Endothelial cell of umbilical vein (primary cell): ENCODE data around the gene PARP8.

Source experiments
- CTCF ChIP-seq, 2 donors: IDR thresholded peaks; 1 replicate in 1 of 2; 2 replicates in 1 of 2; pipeline ENCODE4 v1.5.1; 2011; ENCODE audit warnings: low read length in 2 of 2, mild to moderate bottlenecking in 2 of 2, moderate library complexity in 2 of 2, control low read depth in 1 of 2, inconsistent platforms in 1 of 2, low read depth in 1 of 2; ENCODE audit not compliant: insufficient read depth in 1 of 2; ENCODE audit errors: extremely low read depth in 1 of 2
- EZH2 ChIP-seq: IDR thresholded peaks from 2 replicates; pipeline ENCODE4 v1.6.1; 2012; ENCODE audit warnings: borderline replicate concordance, low read depth, mild to moderate bottlenecking, moderate library complexity, low read length, inconsistent platforms; ENCODE audit not compliant: severe bottlenecking
- JUN ChIP-seq: IDR thresholded peaks from 2 replicates; pipeline ENCODE4 v1.6.1; 2011; ENCODE audit warnings: borderline replicate concordance, low read depth; ENCODE audit not compliant: insufficient read length, insufficient read depth
- POLR2A ChIP-seq: IDR thresholded peaks from 2 replicates; pipeline ENCODE4 v1.6.1; 2012; ENCODE audit warnings: low read depth, mild to moderate bottlenecking, control low read depth, low read length
- POLR2AphosphoS5 ChIP-seq: IDR thresholded peaks from 2 replicates; pipeline ENCODE4 v1.6.1; 2012; ENCODE audit warnings: low read depth, mild to moderate bottlenecking, control low read depth, low read length, moderate library complexity; ENCODE audit not compliant: insufficient read depth
- TF ChIP-seq, protein P1 (sequence below): IDR thresholded peaks from 2 replicates; pipeline ENCODE4 v1.6.1; 2011; ENCODE audit not compliant: insufficient read depth, insufficient read length

GRCh38 chr5:50700706-50701105 lies 34.3 kb downstream of the PARP8 start:
- TF ChIP-seq CTCF (IDR thresholded peaks at IDR 0.05; ENCODE audit: extremely low read depth in 1 of 2, insufficient read depth in 1 of 2, low read depth in 1 of 2, low read length in 2 of 2) (no peak), POLR2AphosphoS5 (no peak), JUN (no peak), POLR2A (no peak), EZH2 (no peak)
- TF ChIP-seq, protein P1, sequence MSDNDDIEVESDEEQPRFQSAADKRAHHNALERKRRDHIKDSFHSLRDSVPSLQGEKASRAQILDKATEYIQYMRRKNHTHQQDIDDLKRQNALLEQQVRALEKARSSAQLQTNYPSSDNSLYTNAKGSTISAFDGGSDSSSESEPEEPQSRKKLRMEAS = no peak
